Testis (tissue), 3 donors: ENCODE results near the gene ADM2. TPM values are rescaled to one million over a fixed set of nuclear protein-coding genes. Genes with fewer than 3 reads are reported as not detected.

Experiments used
- DNase-seq: peaks from one replicate; pipeline ENCODE4 v3.0.0-alpha.2; 2019
- H3K27ac ChIP-seq, 2 donors: fragments of 200-600 bp; sonication (generic); one replicate each; pipeline ENCODE4 v1.5.1; 2019
- H3K27me3 ChIP-seq: fragments of 200-600 bp; sonication (generic); one replicate; pipeline ENCODE4 v1.5.1; 2019
- H3K36me3 ChIP-seq: fragments of 200-600 bp; sonication (generic); one replicate; pipeline ENCODE4 v1.5.1; 2017; ENCODE audit warnings: low read depth; ENCODE audit errors: missing control alignments
- H3K4me1 ChIP-seq: fragments of 200-600 bp; sonication (generic); one replicate; pipeline ENCODE4 v1.5.1; 2019
- H3K4me3 ChIP-seq, 2 donors: fragments of 200-600 bp; sonication (generic); one replicate each; pipeline ENCODE4 v1.5.1; 2017 to 2019
- H3K9me3 ChIP-seq: fragments of 200-600 bp; sonication (generic); one replicate; pipeline ENCODE4 v1.5.1; 2017
- POLR2A ChIP-seq: fragments of 450-650 bp; IDR thresholded peaks from one replicate; pipeline ENCODE4 v1.6.1; 2017; ENCODE audit warnings: antibody characterized with exemption, mild to moderate bottlenecking, moderate library complexity
- WGBS, 2 donors: methylation state at CpG; one replicate each; pipeline ENCODE4 v1.1.5; 2018; 5-methylcytosine and 5-hydroxymethylcytosine counted together
- intact Hi-C: fragments of 100-400 bp; cut with DNase I; formaldehyde crosslinking; loops from one replicate; pipeline ENCODE4 v1.15.1; 2023; ENCODE audit warnings: low total_unique reads
- polyA plus RNA-seq: library from polyadenylated mRNA; stranded (reverse); fragments of 350-450 nt; fragmentation: Illumina TruSeq; extraction: RNeasy Lipid Tissue Mini Kit (QIAGEN cat#74804); gene quantifications from one replicate; pipeline ENCODE4 v1.2.3, GENCODE V29; 2014; ENCODE audit warnings: low read depth, low replicate concordance; ENCODE audit not compliant: insufficient read depth
- total RNA-seq, 2 donors: library from RNA; depleted of rRNA; stranded (reverse); fragments of >200 nt; gene quantifications; one replicate each; pipeline ENCODE4 v1.2.3, GENCODE V29; 2016
- TF ChIP-seq, protein P1 (sequence below), 3 experiments: fragments of 450-650 bp in 2 of 3; fragments of 200-600 bp in 1 of 3; sonication (generic) in 1 of 3; IDR thresholded peaks; one replicate each; pipeline ENCODE4 v1.5.1; 2016 to 2019; ENCODE audit warnings: antibody characterized with exemption in 3 of 3, mild to moderate bottlenecking in 2 of 3, moderate library complexity in 1 of 3

ADM2 gene
- total and polyA plus RNA-seq, 3 donors from 2014 or later, result 0.99 to 1.9 (median 1.0) TPM

DNA sequence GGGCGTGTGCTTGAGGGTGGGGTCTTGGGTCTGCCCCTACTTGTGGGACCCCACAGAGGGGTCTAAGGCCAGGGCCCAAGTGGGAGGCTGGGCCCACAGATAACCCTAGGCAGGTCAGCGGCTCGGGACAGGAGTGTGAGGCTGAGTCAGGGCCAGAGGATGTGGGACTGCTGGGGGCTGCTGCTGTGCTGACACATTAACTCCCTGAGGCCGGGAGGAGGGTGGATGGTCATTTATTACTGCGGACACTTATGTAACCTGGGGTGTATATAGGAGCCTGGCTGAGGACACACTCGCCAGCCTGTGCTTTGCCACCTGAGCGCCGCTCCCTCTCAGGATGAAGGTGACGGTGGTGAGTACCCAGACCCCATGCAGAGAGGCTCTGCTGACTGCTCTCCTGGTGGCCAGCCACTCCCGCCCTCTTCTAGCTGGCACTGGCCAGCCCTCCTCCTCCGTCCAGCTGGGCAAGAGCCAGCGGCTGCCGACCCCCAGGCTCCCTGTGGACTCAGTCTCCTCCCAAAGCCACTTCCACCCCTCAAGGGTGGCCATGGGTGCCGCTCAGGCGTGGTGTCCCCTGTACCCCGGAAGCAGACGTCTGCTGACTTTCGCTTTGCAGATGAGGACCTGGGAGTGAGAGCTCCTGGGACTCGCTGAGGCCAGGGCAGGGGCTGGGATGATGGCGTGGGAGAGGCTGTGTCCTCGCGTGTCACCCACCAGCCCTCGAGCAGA lies 5.4 kb downstream of the ADM2 start, which contains the start of gene MIOX:
Gene MIOX, plus strand, starts transcription at position 299 of the 729 bp plus-strand sequence. Its CDS starts 39 bp downstream, at position 338.
- H3K36me3 ChIP-seq, result no peaks in the 10 kb centered on the region
- WGBS, 2 donors, result 79% methylated on average over 18 to 23 of the region's 23 CpGs
- intact Hi-C loops, result no loop called here
- no peak for DNase-seq
- H3K9me3 ChIP-seq, result no peaks in the 10 kb centered on the region
- H3K4me1 ChIP-seq, result no peaks in the 10 kb centered on the region
- no peak within 1 kb of the TSS for H3K4me3 ChIP-seq
- no peak within 1 kb of the TSS for H3K27ac ChIP-seq
- no peaks in the 10 kb centered on the region for H3K27me3 ChIP-seq
- no peak for TF ChIP-seq POLR2A
- TF ChIP-seq, protein P1, sequence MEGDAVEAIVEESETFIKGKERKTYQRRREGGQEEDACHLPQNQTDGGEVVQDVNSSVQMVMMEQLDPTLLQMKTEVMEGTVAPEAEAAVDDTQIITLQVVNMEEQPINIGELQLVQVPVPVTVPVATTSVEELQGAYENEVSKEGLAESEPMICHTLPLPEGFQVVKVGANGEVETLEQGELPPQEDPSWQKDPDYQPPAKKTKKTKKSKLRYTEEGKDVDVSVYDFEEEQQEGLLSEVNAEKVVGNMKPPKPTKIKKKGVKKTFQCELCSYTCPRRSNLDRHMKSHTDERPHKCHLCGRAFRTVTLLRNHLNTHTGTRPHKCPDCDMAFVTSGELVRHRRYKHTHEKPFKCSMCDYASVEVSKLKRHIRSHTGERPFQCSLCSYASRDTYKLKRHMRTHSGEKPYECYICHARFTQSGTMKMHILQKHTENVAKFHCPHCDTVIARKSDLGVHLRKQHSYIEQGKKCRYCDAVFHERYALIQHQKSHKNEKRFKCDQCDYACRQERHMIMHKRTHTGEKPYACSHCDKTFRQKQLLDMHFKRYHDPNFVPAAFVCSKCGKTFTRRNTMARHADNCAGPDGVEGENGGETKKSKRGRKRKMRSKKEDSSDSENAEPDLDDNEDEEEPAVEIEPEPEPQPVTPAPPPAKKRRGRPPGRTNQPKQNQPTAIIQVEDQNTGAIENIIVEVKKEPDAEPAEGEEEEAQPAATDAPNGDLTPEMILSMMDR (IDR thresholded peaks at IDR 0.05), result no peak

DNA sequence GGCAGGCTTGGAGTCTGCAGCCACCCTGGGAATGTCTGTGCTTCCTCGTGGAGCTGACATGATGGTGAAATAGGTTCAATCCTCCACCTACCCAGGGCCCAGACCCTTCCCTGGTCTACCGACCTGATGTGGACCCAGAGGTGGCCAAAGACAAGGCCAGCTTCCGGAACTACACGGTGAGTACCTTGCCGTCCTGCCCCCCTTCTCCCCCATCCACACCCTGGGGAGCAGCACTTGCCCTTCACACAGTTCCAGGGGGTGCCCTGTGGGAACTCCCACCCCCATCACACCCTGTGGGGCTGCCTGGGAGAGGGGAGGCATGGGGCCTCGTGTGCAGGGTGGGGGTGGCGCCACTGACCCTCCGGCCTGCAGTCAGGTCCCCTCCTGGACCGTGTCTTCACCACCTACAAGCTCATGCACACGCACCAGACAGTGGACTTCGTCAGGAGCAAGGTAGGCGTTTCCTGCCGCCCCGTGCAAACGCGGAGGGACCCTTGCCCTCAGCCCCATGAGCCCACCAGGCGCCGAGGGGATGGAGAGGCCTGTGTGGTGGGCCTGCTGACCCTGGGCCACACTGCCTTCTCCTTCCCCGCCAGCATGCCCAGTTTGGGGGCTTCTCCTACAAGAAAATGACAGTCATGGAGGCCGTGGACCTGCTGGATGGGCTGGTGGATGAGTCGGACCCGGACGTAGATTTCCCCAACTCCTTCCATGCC lies 6.1 kb downstream of the ADM2 start:
- no peaks in the 10 kb centered on the region for H3K4me1 ChIP-seq
- no peaks in the 10 kb centered on the region for H3K27me3 ChIP-seq
- no peak for DNase-seq
- no peaks in the 10 kb centered on the region for H3K9me3 ChIP-seq
- H3K36me3 ChIP-seq, result no peaks in the 10 kb centered on the region
- intact Hi-C loops, result no loop called here
- H3K4me3 ChIP-seq, result no peak overlapping the region
- H3K27ac ChIP-seq, result no peak overlapping the region
- TF ChIP-seq POLR2A, result no peak
- TF ChIP-seq, protein P1 (IDR thresholded peaks at IDR 0.05), result no peak
- 88 to 91% methylated on average over 22 of the region's 23 CpGs for WGBS, 2 donors

DNA sequence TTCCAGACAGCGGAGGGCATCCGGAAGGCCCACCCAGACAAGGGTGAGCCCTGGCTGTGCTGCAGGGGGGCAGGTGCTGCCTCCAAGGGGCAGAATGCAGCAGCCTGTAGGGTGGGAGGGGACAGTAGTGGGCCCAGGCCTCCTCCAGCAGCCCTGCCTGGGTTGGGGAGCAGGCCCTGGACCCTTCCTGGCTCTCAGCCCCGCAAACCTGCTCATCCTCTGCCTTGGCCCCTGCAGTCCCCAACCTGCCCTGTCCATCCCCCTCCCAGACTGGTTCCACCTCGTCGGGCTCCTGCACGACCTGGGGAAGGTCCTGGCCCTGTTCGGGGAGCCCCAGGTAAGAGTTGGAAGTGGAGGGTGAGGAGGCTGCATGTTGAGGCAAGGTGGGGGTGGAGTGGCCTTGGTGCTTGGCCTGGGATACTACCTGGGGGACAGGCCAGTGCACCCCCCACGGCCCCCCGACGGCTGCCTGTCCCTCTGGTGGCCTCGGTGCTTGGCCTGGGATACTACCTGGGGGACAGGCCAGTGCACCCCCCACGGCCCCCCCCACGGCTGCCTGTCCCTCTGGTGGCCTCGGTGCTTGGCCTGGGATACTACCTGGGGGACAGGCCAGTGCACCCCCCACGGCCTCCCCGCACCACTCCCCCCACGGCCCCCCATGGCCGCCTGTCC lies 6.8 kb downstream of the ADM2 start:
- Histone ChIP-seq H3K9me3 (no peaks in the 10 kb centered on the region), H3K27ac (no peak overlapping the region), H3K36me3 (no peaks in the 10 kb centered on the region), H3K4me1 (no peaks in the 10 kb centered on the region), H3K27me3 (no peaks in the 10 kb centered on the region), H3K4me3 (no peak overlapping the region)
- no peak for TF ChIP-seq POLR2A
- TF ChIP-seq, protein P1 (IDR thresholded peaks at IDR 0.05), result no peak
- DNase-seq, result no peak
- intact Hi-C loops, result no loop called here
- WGBS, 2 donors, result 87 to 100% methylated on average over 2 to 7 of the region's 18 CpGs

DNA sequence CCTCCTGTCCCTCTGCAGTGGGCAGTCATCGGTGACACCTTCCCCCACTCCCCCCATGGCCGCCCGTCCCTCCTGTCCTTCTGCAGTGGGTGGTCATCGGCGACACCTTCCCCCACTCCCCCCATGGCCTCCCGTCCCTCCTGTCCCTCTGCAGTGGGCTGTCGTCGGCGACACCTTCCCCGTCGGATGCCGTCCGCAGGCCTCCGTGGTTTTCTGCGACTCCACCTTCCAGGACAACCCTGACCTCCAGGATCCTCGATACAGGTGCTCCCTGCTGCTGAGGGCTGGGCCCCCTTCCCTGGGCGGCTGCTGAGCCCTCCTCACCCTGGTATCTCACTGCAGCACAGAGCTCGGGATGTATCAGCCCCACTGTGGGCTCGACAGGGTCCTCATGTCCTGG lies 7.5 kb downstream of the ADM2 start:
- WGBS, 2 donors, result 69 to 79% methylated on average over 17 to 19 of the region's 19 CpGs
- no peak overlapping the region for H3K4me3 ChIP-seq
- intact Hi-C loops, result no loop called here
- no peaks in the 10 kb centered on the region for H3K36me3 ChIP-seq
- H3K27ac ChIP-seq, result no peak overlapping the region
- TF ChIP-seq, protein P1 (IDR thresholded peaks at IDR 0.05), result no peak
- no peak for TF ChIP-seq POLR2A
- no peaks in the 10 kb centered on the region for H3K27me3 ChIP-seq
- no peaks in the 10 kb centered on the region for H3K9me3 ChIP-seq
- no peaks in the 10 kb centered on the region for H3K4me1 ChIP-seq
- DNase-seq, result no peak
